ENCODE results near the gene RBMS1.
A peak's percentile ranks its signal among the peaks of the same experiment; 100 is the strongest.

Gene RBMS1

DNA sequence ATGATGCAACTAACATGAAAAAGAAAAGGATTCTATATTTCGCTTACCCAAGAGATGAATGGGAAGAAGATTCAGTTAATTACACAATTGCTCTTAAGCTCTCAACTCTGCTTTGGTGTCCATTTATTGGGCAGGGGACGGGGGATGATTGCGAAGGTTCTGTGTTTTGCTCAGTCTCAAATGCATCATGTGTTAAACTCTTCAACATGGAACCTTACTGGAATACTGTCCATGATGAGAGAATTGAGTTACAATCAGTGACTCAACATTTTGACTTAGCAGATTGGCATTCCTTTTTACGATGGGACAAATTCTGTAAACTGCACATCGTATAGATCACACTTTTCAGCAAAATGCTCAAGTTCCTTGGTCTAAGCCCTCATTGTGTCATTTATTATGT, 135.6 kb downstream of the RBMS1 start:
- DNase-seq (ENCODE audit: extremely low spot score) = no peak
- ChIA-PET CTCF (interaction anchor here (2.2 kb wide), 1 partner anchor 636 kb away, joined by 5 read pairs; no protein-coding TSS in a partner anchor), POLR2A (no interaction called here)
- TF ChIP-seq, protein P1, sequence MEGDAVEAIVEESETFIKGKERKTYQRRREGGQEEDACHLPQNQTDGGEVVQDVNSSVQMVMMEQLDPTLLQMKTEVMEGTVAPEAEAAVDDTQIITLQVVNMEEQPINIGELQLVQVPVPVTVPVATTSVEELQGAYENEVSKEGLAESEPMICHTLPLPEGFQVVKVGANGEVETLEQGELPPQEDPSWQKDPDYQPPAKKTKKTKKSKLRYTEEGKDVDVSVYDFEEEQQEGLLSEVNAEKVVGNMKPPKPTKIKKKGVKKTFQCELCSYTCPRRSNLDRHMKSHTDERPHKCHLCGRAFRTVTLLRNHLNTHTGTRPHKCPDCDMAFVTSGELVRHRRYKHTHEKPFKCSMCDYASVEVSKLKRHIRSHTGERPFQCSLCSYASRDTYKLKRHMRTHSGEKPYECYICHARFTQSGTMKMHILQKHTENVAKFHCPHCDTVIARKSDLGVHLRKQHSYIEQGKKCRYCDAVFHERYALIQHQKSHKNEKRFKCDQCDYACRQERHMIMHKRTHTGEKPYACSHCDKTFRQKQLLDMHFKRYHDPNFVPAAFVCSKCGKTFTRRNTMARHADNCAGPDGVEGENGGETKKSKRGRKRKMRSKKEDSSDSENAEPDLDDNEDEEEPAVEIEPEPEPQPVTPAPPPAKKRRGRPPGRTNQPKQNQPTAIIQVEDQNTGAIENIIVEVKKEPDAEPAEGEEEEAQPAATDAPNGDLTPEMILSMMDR (IDR thresholded peaks at IDR 0.05; ENCODE audit: control extremely low read depth, extremely low read depth, low read depth, missing control alignments) = no peak

DNA sequence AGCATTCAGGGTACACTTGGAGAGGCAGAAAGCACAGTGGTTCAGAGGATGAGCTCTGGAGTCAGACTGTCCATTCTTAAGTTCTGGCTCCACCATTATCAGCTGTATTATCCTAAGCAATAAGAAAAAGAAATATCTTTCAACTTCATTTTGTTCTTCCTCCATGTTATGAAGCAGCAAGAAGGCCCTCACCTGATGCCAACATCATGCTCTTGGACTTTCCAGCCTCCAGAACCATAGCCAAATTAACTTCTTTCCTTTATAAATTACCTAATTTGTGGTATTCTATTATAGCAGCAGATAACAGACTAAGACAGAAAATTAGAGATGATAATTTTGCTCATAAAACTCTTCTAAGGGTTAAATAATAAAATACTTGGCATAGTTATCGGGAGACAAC, 137.1 kb downstream of the RBMS1 start:
- no peak for DNase-seq (ENCODE audit: extremely low spot score)
- ChIA-PET CTCF (no interaction called here), POLR2A (no interaction called here)
- TF ChIP-seq, protein P1 (IDR thresholded peaks at IDR 0.05; ENCODE audit: control extremely low read depth, extremely low read depth, low read depth, missing control alignments) = no peak

DNA sequence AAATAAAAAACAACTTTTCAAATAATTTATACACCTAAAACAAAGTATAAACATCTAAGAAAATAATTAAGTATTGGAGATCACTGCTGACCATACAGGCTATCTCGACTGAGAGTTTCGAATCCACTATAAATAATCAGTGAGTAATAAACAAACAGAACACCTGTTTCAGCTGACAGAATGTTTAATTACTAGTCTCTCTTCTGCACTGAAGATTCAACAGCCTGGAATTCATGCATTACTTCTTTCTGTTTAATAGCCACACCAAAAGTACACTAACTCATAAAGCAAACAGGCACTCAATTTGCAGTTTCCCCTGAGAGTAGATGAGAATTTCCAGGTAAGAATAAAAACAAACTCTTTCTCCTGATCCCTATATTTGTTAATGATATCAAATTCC, 138.5 kb downstream of the RBMS1 start:
- TF ChIP-seq, protein P1 (IDR thresholded peaks at IDR 0.05; ENCODE audit: control extremely low read depth, extremely low read depth, low read depth, missing control alignments) = no peak
- no peak for DNase-seq (ENCODE audit: extremely low spot score)
- POLR2A ChIA-PET = no interaction called here
- CTCF ChIA-PET = no interaction called here

DNA sequence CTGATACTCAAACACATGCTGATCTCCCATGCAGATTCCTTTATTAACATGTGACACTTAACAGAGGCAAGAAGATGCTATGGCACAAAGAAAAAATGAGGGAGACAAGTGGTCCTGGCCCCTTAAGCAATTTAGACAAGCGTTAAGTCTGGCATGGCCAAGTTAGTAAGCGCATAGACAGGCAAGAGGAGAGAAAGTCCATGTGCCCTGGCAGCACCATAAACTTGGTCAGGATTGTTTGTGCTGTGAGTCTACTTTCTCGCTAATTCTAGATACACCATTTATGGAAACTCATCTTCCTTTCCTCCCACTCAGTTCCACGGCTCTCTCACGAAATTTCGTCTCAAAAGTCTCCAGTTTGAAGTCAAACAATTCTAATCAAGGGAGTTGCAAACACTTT, 138.9 kb downstream of the RBMS1 start:
- ChIA-PET CTCF (no interaction called here), POLR2A (no interaction called here)

GRCh38 chr2:160353813-160354212, 139.8 kb downstream of the RBMS1 start:
- ChIA-PET POLR2A (no interaction called here), CTCF (interaction anchor here (0.9 to 1.3 kb wide), 5 partner anchors 8 to 710 kb away, joined by 3 to 4 read pairs (median 3); no protein-coding TSS in a partner anchor)
- TF ChIP-seq, protein P1 (IDR thresholded peaks at IDR 0.05; ENCODE audit: control extremely low read depth, extremely low read depth, low read depth, missing control alignments) = no peak
- no peak for DNase-seq (ENCODE audit: extremely low spot score)

More for the DNA sequence above, 138.9 kb downstream of the RBMS1 start:
- TF ChIP-seq, protein P1 (IDR thresholded peaks at IDR 0.05; ENCODE audit: control extremely low read depth, extremely low read depth, low read depth, missing control alignments) = no peak
- no peak for DNase-seq (ENCODE audit: extremely low spot score)

DNA sequence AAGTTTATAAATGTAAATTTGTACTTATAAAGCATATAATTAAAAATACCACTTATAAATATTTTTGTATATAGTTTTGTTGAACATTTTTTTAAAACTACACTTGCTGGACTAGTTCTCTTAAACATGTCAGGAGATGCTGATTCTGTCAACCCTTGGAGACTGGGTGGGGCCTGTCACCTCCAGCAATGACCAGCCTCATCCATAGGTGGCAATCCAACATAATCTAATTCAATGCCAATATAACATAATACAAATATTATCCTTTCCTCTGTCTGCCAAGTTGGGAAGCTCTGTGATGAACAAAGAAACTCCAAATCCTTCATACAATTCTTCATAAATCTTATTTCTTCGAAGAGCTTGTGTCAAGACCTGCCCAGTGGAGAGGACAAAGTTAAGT, 140.4 kb downstream of the RBMS1 start:
- TF ChIP-seq, protein P1 (IDR thresholded peaks at IDR 0.05; ENCODE audit: control extremely low read depth, extremely low read depth, low read depth, missing control alignments) = peak; percentile 9
- CTCF ChIA-PET = interaction anchor here (0.9 to 1.3 kb wide), 7 partner anchors 8 to 711 kb away, joined by 3 to 4 read pairs (median 3); no protein-coding TSS in a partner anchor
- DNase-seq (ENCODE audit: extremely low spot score) = no peak
- POLR2A ChIA-PET = no interaction called here

DNA sequence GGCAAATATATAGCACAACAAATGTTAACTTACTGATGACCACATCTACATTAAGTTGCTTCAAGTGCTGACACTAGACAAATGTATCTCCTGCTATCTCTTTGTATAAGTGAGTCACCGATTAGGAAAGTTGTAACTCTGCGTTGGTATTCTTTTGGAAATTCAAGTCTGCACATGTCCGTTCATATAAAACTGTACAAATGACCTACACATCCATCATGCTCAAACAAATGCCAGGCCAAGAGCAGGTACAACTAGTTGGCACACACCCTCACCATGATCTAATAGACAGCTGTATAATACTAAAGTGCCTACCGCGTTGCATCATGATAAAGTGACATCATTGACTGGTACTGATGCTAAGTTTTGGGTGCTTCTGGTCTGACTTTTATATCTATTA, 141.1 kb downstream of the RBMS1 start:
- CTCF ChIA-PET = interaction anchor here (1.0 to 1.3 kb wide), 4 partner anchors 11 to 665 kb away, joined by 3 to 4 read pairs (median 4); no protein-coding TSS in a partner anchor
- POLR2A ChIA-PET = no interaction called here
- DNase-seq (ENCODE audit: extremely low spot score) = no peak
- TF ChIP-seq, protein P1 (IDR thresholded peaks at IDR 0.05; ENCODE audit: control extremely low read depth, extremely low read depth, low read depth, missing control alignments) = no peak

All from GM10248 (cell line).